CD4-positive, alpha-beta T cell treated with Interferon alpha-2 for 1 hour (primary cell): ENCODE data around the gene ADH7.
"Not testable (repeated sequence)": the region's sequence is repeated elsewhere in the genome, so short reads cannot be mapped to it uniquely, and the experiment has no call there.

ENCODE experiments used
- DNase-seq, 2 donors: peaks; one replicate each; pipeline ENCODE4 v3.0.0-alpha.2; 2020 to 2022

Gene ADH7

GRCh38 chr4:99414902-99415301 is 20.2 kb downstream of the ADH7 start:
- DNase-seq = not testable (repeated sequence)

DNA sequence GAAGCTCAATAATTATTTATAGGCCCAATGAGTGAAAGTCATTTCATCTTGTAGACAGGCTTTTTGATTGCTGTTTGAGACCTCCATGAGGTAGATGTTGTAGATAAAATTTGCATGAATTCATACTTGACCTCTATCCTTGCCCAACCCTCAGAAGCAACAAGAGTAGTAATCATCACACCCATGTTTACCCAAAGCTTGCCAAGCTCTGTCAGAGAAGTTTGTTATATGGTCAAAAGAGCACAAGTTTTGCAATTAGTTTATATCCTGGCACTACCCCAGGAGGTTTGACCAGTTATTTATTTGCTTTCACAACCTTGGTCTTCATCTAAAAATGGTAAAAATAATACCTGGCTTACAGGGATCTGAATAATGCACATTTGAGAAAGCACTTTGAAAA is 20.7 kb downstream of the ADH7 start:
- DNase-seq = no peak

- DNase-seq = no peak
Observed at GRCh38 chr4:99413140-99413539, 22.0 kb downstream of the ADH7 start.

GRCh38 chr4:99411041-99411440 is 24.1 kb downstream of the ADH7 start:
- no peak for DNase-seq

DNA sequence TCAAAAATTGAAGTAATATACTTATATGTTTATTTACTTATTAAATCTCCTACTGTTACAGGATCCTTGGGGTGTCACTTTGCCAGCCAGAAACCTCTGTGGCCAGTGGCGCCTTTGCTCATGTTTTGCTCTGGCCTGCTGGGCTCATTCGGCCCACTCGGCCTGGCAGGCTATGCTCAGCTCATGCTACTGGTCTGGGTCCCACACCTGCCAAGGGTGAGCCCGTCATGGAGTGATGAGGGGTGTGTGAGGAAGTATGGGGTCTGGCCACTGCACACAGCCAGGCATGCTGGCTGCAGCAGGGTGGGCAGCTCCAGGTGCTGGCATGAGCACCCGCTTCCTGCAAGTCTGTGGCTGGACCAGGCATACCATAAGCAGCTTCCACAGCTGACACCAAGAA is 25.1 kb downstream of the ADH7 start:
- DNase-seq = no peak

- DNase-seq = no peak
Observed at GRCh38 chr4:99408346-99408745, 26.8 kb downstream of the ADH7 start.

DNA sequence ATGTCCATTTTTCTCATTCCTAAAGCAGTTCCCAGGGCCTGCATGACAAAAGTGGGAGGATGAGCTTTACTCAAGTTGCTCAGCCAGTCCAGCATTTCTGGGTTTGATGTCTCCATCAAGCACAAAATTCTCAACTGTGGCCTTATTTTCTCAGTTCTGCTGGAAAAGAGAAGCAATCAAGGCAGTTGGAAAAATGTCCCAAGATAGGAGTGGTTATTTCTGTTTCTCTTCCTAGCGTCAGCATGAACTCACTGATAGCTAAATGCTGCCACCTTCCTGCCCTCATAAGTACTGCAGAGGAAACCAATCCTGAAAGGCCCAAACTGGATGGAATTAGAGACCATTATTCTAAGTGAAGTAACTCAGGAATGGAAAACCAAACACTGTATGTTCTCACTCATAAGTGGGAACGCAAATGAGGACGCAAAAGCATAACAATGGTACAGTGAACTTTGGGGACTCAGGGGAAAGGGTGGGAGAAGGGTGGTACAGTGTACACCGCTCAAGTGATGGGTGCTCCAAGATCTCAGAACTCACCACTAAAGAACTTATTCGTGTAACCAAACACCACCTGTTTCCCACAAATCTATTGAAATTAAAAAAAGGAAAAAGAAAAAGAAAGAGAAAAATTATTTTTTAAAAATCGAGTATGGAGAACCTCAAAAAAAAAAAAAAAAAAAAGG is 29.6 kb downstream of the ADH7 start:
- DNase-seq = peak; percentile 29 to 67

GRCh38 chr4:99404595-99405287 is 30.4 kb downstream of the ADH7 start:
- DNase-seq = no peak

DNA sequence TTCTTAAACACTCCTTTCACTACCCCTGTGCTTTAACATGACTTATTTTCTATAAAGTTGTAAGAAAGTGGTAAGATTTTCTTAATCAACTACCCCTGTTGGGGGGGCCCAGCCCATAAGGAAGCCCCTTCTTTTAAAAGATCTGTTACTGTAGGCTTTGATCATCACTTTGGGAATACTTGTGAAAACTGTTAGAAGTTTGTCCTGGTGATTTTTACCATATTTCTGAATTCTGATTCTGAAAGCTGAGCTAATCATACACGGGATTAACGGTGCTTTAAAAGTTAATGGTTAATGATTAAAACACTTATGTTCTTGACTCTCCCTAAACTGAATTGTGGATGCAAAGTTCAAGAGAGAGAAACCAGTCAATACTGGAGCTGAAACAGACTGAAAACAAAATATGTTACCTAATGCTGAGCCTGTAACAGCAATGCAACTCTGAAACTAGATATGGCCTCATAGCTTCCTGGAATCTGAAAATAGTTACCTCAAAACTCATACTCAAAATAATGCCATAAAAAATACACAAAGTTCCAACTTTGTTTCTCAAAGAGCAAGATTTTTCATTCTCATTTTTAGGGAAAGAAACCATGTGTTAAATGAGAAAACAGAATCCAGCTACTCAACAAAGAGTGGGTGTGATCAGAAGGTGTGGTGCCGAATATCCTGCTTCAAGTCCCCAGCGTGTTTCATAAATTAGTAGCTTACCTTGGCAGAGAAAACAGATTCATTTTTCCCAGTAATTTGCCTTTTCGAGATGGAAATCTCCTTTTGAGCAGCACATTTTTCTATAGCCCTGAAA is 31.6 kb downstream of the ADH7 start:
- DNase-seq = no peak

DNA sequence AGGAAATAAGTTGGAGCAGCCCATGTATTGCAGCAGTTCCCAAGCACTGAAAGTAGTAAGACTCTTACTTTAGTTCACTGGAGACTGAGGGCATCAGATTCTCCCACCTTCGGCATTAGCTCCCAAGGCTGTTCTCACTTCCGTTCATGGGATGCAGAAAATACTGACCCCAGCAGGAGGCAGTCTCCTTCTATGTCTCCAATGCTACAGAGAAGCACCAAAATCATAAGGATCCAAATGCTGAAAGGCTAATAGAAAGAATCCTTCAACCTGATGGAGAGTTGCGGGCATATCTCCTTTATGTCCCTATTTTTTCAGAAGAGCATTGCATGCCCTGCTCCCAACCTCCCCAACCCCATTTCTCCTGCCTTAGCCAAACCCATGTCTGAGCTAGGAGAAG is 32.4 kb downstream of the ADH7 start:
- DNase-seq = no peak

GRCh38 chr4:99400831-99401230 is 34.3 kb downstream of the ADH7 start:
- no peak for DNase-seq

- DNase-seq = no peak
Observed at GRCh38 chr4:99399017-99399416, 36.1 kb downstream of the ADH7 start.

GRCh38 chr4:99395595-99396364 is 39.4 kb downstream of the ADH7 start:
- no peak for DNase-seq

DNA sequence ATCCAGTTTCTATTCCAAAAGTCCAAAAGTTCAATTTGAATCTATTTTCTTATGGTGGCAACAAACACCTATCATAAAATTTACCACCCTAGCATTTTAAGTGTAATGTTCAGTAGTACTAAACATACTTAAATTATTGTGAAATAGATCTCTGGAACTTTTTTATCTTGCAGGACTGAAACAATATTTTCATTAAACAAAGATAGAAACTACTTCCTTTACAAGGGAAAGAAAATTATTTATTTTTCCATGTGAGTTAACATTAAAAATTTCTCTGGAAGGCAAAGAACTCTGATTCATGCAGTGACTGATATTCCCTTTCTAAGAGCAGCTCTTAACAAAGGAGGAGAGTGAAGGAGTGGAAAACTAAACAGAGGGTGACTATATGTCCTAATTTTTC is 40.2 kb downstream of the ADH7 start:
- DNase-seq = no peak

- DNase-seq = no peak
Observed at GRCh38 chr4:99390055-99390454, 45.1 kb downstream of the ADH7 start.

DNA sequence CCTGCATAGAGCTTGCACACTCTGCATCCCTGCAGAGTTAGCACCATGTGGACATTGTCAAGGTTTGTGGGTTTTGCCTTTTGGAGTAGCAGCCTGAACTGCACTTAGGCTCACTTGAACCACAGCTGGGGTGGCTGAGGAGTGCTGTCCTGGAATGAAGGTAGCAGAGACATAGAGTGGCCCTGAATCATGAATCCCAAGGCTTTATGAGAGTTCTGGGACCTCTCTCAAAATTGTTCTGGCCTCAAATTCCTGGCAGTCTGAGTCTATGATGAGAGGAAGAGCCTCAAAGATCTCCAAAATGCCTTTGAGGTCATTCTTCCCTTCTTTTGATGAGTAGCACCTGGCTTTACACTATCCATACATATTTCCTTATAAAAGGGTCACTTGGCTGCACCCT is 45.5 kb downstream of the ADH7 start:
- DNase-seq = no peak

DNA sequence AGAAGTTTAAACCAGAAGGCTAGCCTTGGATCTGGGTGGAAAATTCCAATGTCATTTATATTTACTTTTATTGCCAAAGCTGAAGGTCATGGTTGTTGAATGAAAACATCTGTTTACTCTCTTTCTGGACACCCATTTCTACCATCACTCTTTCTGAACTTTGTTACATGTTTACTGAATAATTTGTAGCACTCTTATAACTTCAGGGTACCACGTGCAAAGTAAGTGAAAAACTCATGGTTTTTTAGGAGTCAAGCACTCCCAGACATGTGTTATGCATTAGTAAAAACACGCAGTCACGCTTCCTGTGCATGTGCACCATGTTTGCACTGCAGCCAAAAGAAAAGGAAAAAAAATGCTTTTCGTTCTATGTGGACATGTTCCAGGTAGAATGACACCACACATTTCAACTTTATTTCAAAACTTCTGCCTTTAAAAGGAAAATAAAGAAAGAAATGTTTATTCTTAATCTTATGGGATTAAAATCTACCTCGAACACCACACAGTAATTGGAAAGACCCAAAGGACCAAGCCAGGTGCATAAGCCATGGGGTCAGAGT is 51.2 kb downstream of the ADH7 start:
- no peak for DNase-seq

DNA sequence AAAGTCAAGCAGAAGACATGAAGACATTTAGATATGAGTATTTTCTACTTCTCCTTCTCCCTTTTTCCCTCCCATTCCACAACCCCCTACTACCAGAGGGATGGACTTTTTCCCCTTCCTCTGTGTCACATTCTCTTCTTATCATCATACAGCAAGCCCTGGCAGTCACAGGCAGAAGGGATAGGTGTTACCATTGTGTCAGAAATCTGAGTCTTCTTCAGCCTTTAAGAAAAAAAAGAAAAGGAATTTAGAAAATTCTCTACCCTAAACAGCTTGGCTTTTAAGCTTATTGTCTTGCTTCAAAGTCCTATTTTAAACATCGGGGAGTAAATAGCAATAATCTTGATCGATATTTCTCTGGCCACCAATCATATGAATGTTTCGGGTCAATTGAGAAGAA is 51.7 kb downstream of the ADH7 start:
- no peak for DNase-seq

DNA sequence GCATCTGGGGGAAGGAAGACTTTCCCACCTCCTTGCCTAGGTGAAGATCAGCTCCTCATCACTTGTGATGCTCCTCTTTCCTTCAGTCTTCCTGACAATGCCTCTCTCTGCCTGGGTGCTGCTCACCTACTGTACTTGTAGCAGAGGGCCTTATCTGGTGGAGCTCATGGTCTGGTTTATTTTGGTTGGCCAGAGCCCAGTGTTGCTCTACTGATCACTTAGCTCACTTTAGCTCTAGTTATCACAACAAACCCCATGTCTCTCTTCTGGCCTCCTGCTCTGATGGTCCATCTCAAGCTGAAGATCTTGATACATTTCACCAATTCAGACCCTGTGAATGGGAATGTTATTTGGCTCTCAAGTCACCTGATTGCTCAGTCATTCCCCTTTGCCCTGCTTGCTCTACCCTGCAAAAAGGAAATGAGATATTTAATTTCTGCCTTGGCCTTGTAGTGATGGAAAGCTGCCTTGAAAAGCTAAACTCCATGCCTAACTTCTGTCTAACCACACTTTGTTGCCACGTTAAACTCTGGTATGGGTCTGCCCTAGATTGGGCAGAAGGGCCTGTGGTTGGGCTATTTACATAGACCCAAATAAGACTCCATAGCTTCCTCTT is 52.3 kb downstream of the ADH7 start:
- no peak for DNase-seq

DNA sequence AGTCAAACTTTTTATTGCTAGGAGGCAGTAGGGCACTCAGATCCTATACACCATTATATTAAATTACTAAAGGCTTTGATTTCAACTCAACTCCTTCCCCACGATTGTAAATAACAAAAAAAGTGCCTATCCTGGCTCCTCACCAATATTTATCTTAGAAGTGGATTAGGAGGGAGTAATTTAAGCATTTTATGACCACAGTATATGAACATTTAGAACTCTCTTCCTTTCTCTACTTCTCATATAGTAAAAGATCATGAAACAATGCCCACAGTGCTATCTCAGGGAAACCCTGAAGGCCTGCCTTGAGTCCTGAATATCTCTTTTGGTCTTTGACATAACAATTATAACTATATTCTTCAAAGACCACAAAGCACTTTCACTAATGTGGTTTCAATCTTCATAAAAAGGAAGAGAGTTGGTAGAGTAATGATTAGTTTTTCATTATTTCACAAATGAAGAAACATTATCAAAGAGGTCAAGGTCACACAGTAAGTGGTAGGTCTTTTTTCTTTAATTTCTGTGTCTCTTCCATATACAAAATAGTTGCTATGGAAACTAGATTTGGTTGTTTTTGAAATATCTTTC is 53.5 kb downstream of the ADH7 start:
- no peak for DNase-seq

- DNase-seq = no peak
Observed at GRCh38 chr4:99379571-99379970, 55.6 kb downstream of the ADH7 start.

GRCh38 chr4:99378876-99379275 is 56.3 kb downstream of the ADH7 start:
- DNase-seq = no peak
